ENCODE results near the gene FRRS1.

DNA sequence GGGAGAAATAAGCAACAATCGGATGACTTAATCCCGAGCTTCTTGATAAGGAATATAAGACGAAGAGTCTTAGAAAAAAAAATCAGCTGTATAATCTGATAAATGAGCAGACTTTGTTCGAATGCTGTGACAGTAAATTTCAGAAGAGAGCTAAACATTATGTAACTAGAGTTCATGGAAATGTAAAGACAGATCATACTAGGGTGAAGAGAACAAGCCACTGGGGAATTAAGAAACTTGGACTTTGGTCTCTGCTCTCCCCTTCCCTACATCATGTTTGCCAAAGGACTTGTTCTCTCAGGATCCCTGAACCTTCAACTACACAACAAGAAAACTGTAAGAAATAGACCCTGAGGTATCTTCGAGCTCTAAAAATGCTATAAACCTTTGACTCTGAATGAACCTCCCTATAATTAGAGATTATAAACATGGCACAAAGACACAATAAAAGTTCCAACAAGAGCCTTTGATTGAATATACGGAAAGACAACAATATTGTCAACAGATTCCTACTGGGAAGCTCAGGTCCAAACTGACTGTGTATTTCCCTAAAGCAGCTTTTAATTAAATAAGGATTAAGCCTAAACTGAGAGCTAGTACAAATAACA is 27.5 kb downstream of the FRRS1 start:
- TF ChIP-seq, protein P1, sequence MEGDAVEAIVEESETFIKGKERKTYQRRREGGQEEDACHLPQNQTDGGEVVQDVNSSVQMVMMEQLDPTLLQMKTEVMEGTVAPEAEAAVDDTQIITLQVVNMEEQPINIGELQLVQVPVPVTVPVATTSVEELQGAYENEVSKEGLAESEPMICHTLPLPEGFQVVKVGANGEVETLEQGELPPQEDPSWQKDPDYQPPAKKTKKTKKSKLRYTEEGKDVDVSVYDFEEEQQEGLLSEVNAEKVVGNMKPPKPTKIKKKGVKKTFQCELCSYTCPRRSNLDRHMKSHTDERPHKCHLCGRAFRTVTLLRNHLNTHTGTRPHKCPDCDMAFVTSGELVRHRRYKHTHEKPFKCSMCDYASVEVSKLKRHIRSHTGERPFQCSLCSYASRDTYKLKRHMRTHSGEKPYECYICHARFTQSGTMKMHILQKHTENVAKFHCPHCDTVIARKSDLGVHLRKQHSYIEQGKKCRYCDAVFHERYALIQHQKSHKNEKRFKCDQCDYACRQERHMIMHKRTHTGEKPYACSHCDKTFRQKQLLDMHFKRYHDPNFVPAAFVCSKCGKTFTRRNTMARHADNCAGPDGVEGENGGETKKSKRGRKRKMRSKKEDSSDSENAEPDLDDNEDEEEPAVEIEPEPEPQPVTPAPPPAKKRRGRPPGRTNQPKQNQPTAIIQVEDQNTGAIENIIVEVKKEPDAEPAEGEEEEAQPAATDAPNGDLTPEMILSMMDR (IDR thresholded peaks at IDR 0.05) = no peak
- TF ChIP-seq POLR2A (IDR thresholded peaks at IDR 0.05) = no peak

All from right lobe of liver (tissue), 4 donors.